Neural progenitor cell (in vitro differentiated cells): Measurements from ENCODE around the gene MYL4. TPM values are rescaled to one million over a fixed set of nuclear protein-coding genes. Genes with fewer than 3 reads are reported as not detected.
A peak's percentile ranks its signal among the peaks of the same experiment; 100 is the strongest.

Experiments used
- DNase-seq: peaks from one replicate; pipeline ENCODE4 v3.0.0-alpha.2; 2016; ENCODE audit warnings: low spot score
- H2AFZ ChIP-seq: fragments of 200-600 bp; sonication (generic); replicated peaks from 2 replicates; pipeline ENCODE4 v1.6.1; 2016; ENCODE audit warnings: antibody characterized with exemption
- H3F3A ChIP-seq: fragments of 200-600 bp; sonication (generic); 2 replicates; pipeline ENCODE4 v1.6.1; 2016; ENCODE audit warnings: antibody characterized with exemption, low read depth
- H3K27ac ChIP-seq: fragments of 200-600 bp; sonication (generic); 2 replicates; pipeline ENCODE4 v1.5.1; 2016; ENCODE audit warnings: mild to moderate bottlenecking
- H3K27me3 ChIP-seq: fragments of 200-600 bp; sonication (generic); 2 replicates; pipeline ENCODE4 v1.6.1; 2016; ENCODE audit warnings: mild to moderate bottlenecking, moderate library complexity
- H3K36me3 ChIP-seq: fragments of 200-600 bp; sonication (generic); 2 replicates; pipeline ENCODE4 v1.5.1; 2016
- H3K4me1 ChIP-seq: fragments of 200-600 bp; sonication (generic); 2 replicates; pipeline ENCODE4 v1.6.1; 2016; ENCODE audit warnings: mixed run types
- H3K4me2 ChIP-seq: fragments of 200-600 bp; sonication (generic); 2 replicates; pipeline ENCODE4 v1.6.1; 2016
- H3K4me3 ChIP-seq: fragments of 200-600 bp; sonication (generic); 2 replicates; pipeline ENCODE4 v1.5.1; 2016
- H3K79me2 ChIP-seq: fragments of 200-600 bp; sonication (generic); 2 replicates; pipeline ENCODE4 v1.6.1; 2016; ENCODE audit warnings: low read depth
- H3K9ac ChIP-seq: fragments of 200-600 bp; sonication (generic); 2 replicates; pipeline ENCODE4 v1.6.1; 2016
- H3K9me3 ChIP-seq: fragments of 200-600 bp; sonication (generic); 2 replicates; pipeline ENCODE4 v1.5.1; 2016; ENCODE audit warnings: low read depth
- H4K20me1 ChIP-seq: fragments of 200-600 bp; sonication (generic); 2 replicates; pipeline ENCODE4 v1.6.1; 2016; ENCODE audit warnings: low read depth
- H3K27ac Mint-ChIP-seq: 3 replicates; pipeline ENCODE4 v1.8.0; 2021; ENCODE audit warnings: mixed read lengths
- H3K27me3 Mint-ChIP-seq: 2 replicates; pipeline ENCODE4 v1.8.0; 2022; ENCODE audit warnings: low read depth, mild to moderate bottlenecking, inconsistent platforms, moderate library complexity, mixed read lengths; ENCODE audit not compliant: insufficient read depth
- H3K36me3 Mint-ChIP-seq: 3 replicates; pipeline ENCODE4 v1.8.0; 2021; ENCODE audit warnings: mixed read lengths
- H3K4me1 Mint-ChIP-seq: 3 replicates; pipeline ENCODE4 v1.8.0; 2021; ENCODE audit warnings: mixed read lengths
- H3K4me3 Mint-ChIP-seq: 3 replicates; pipeline ENCODE4 v1.8.0; 2021; ENCODE audit warnings: mild to moderate bottlenecking, moderate library complexity, mixed read lengths
- H3K9me3 Mint-ChIP-seq: 3 replicates; pipeline ENCODE4 v1.8.0; 2020; ENCODE audit warnings: mixed read lengths
- CTCF ChIP-seq: fragments of 200-600 bp; sonication (generic); IDR thresholded peaks from 2 replicates; pipeline ENCODE4 v1.5.1; 2017; ENCODE audit warnings: antibody characterized with exemption, mild to moderate bottlenecking
- EZH2 ChIP-seq: fragments of 200-600 bp; sonication (generic); IDR thresholded peaks from 2 replicates; pipeline ENCODE4 v1.6.1; 2017; ENCODE audit warnings: antibody characterized with exemption, mild to moderate bottlenecking, moderate library complexity
- EZH2phosphoT487 ChIP-seq: fragments of 200-600 bp; sonication (generic); IDR thresholded peaks from 2 replicates; pipeline ENCODE4 v1.6.1; 2017; ENCODE audit warnings: antibody characterized with exemption
- total RNA-seq: library from RNA; depleted of rRNA; stranded (reverse); fragments of >200 nt; gene quantifications from 2 replicates; pipeline ENCODE4 v1.2.3, GENCODE V29; 2015; ENCODE audit warnings: low replicate concordance

The MYL4 gene
- total RNA-seq, 1 donor from 2014 or later = 0.37 TPM

DNA sequence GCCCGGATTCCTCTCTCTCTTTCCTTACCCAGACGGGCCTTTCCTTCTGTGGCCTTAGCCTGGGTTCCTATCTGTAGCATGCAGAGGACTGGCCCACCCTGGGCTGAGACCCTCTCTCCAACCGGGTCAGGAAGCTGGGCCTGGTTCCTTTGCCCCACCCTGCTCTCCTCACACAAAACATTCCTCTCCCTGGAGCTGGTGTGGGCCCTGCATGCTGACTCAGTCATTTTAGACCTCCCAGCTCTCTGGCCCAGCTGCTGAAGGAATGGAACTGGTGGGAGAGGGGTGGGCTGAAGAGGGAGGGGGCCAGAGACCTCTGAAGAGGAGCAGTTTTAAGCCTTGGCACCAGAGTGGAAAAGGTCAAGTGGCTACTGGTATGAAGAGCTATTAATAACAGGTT is 957 bp downstream of the MYL4 start:
- DNase-seq = no peak
- Mint-ChIP-seq H3K4me3 (no peak overlapping the region), H3K9me3 (no peaks in the 10 kb centered on the region), H3K36me3 (no peaks in the 10 kb centered on the region), H3K27ac (peak overlapping the region; percentile 21), H3K4me1 (peaks cover 25% of the 10 kb centered on the region), H3K27me3 (peaks cover 8% of the 10 kb centered on the region)
- Histone ChIP-seq H2AFZ (no peak overlapping the region), H4K20me1 (no peaks in the 10 kb centered on the region), H3K4me2 (no peak overlapping the region), H3K27me3 (no peaks in the 10 kb centered on the region), H3K4me3 (no peak overlapping the region), H3K4me1 (peaks cover 15% of the 10 kb centered on the region), H3F3A (no peaks in the 10 kb centered on the region), H3K9me3 (no peaks in the 10 kb centered on the region), H3K27ac (no peak overlapping the region), H3K36me3 (no peaks in the 10 kb centered on the region), H3K79me2 (no peaks in the 10 kb centered on the region), H3K9ac (no peak overlapping the region)
- TF ChIP-seq EZH2 = no peak
- TF ChIP-seq CTCF = no peak
- no peak for TF ChIP-seq EZH2phosphoT487

GRCh38 chr17:47210779-47211178 is 1.6 kb downstream of the MYL4 start:
- H3K4me3 ChIP-seq = no peak overlapping the region
- H3K27ac ChIP-seq = no peak overlapping the region
- no peaks in the 10 kb centered on the region for H3K27me3 ChIP-seq

GRCh38 chr17:47212458-47212857 is 3.3 kb downstream of the MYL4 start:
- Mint-ChIP-seq H3K36me3 (no peaks in the 10 kb centered on the region), H3K4me3 (no peak overlapping the region), H3K9me3 (no peaks in the 10 kb centered on the region), H3K27ac (no peak overlapping the region), H3K27me3 (peaks cover 8% of the 10 kb centered on the region), H3K4me1 (peaks cover 20% of the 10 kb centered on the region)
- Histone ChIP-seq H3K9me3 (no peaks in the 10 kb centered on the region), H3K4me3 (no peak overlapping the region), H3K79me2 (no peaks in the 10 kb centered on the region), H4K20me1 (no peaks in the 10 kb centered on the region), H3F3A (no peaks in the 10 kb centered on the region), H3K27ac (no peak overlapping the region), H3K36me3 (no peaks in the 10 kb centered on the region), H3K4me1 (peaks cover 12% of the 10 kb centered on the region), H3K9ac (no peak overlapping the region), H3K4me2 (no peak overlapping the region), H3K27me3 (no peaks in the 10 kb centered on the region), H2AFZ (no peak overlapping the region)
- TF ChIP-seq EZH2 = no peak
- TF ChIP-seq EZH2phosphoT487 = no peak
- TF ChIP-seq CTCF = no peak
- DNase-seq = no peak

More at GRCh38 chr17:47210779-47211178, 1.6 kb downstream of the MYL4 start:
- TF ChIP-seq EZH2phosphoT487 (no peak), CTCF (no peak), EZH2 (no peak)
- Mint-ChIP-seq H3K36me3 (no peaks in the 10 kb centered on the region), H3K9me3 (no peaks in the 10 kb centered on the region), H3K4me3 (no peak overlapping the region), H3K4me1 (peaks cover 21% of the 10 kb centered on the region), H3K27ac (no peak overlapping the region), H3K27me3 (peaks cover 8% of the 10 kb centered on the region)
- H3K4me1 ChIP-seq = peaks cover 12% of the 10 kb centered on the region
- no peaks in the 10 kb centered on the region for H3K36me3 ChIP-seq
- H2AFZ ChIP-seq = no peak overlapping the region
- no peaks in the 10 kb centered on the region for H3K9me3 ChIP-seq
- no peaks in the 10 kb centered on the region for H4K20me1 ChIP-seq
- H3K79me2 ChIP-seq = no peaks in the 10 kb centered on the region
- no peak for DNase-seq
- no peaks in the 10 kb centered on the region for H3F3A ChIP-seq
- H3K4me2 ChIP-seq = no peak overlapping the region
- no peak overlapping the region for H3K9ac ChIP-seq
